Adrenal gland (tissue), 5 donors: ENCODE data around the gene RASGRF2.

ENCODE experiments used
- CTCF ChIP-seq, 6 experiments: fragments of 450-650 bp in 4 of 6; fragments of 200-600 bp in 2 of 6; sonication (generic) in 1 of 6; IDR thresholded peaks; 1 replicate in 5 of 6; 2 replicates in 1 of 6; pipeline versions ENCODE4 v1.5.1 to v1.8.0; 2016 to 2021; ENCODE audit warnings: antibody characterized with exemption in 6 of 6, mild to moderate bottlenecking in 2 of 6, moderate library complexity in 1 of 6
- POLR2A ChIP-seq, 2 donors: fragments of 450-650 bp; IDR thresholded peaks; one replicate each; pipeline ENCODE4 v1.6.1; 2017; ENCODE audit warnings: antibody characterized with exemption in 2 of 2, mild to moderate bottlenecking in 2 of 2, moderate library complexity in 1 of 2
- donor health status: DM: no; HTN: no; CAD: no.

GRCh38 chr5:81044868-81045267, 84.7 kb downstream of the RASGRF2 start:
- no peak for TF ChIP-seq CTCF (IDR thresholded peaks at IDR 0.05)
- TF ChIP-seq POLR2A (IDR thresholded peaks at IDR 0.05): no peak
